Keratinocyte (primary cell): ENCODE results near the gene GABRQ. TPM values are rescaled to one million over a fixed set of nuclear protein-coding genes. Genes with fewer than 3 reads are reported as not detected.

ENCODE experiments used
- DNase-seq: peaks from one replicate; pipeline ENCODE4 v3.0.0-alpha.2; 2011; ENCODE audit warnings: low read depth, missing footprints, low spot score
- FAIRE-seq: peaks from 2 replicates; lab custom pipeline; 2011; peaks lifted over from hg19 to GRCh38; lab: Jason Lieb, UNC
- H2AFZ ChIP-seq: 2 replicates; pipeline ENCODE4 v1.6.0; 2012; ENCODE audit warnings: low read length, control low read depth, inconsistent platforms; ENCODE audit not compliant: control insufficient read depth
- H3K27ac ChIP-seq: 2 replicates; pipeline ENCODE4 v1.5.1; 2011; ENCODE audit warnings: low read length; ENCODE audit not compliant: control insufficient read depth, insufficient read depth
- H3K27me3 ChIP-seq: 3 replicates; pipeline ENCODE4 v1.6.0; 2011; ENCODE audit warnings: low read length; ENCODE audit not compliant: control insufficient read depth, insufficient read depth; ENCODE audit errors: extremely low read depth
- H3K36me3 ChIP-seq, 2 experiments: 2 replicates in 1 of 2; 3 replicates in 1 of 2; pipeline ENCODE4 v1.5.1; 2011; ENCODE audit warnings: low read length in 2 of 2, mild to moderate bottlenecking in 1 of 2; ENCODE audit not compliant: control insufficient read depth in 2 of 2, insufficient read depth in 2 of 2; ENCODE audit errors: extremely low read depth in 1 of 2
- H3K4me1 ChIP-seq: 3 replicates; pipeline ENCODE4 v1.5.1; 2011; ENCODE audit warnings: low read length; ENCODE audit not compliant: control insufficient read depth, insufficient read depth; ENCODE audit errors: extremely low read depth
- H3K4me2 ChIP-seq: 3 replicates; pipeline ENCODE4 v1.6.0; 2011; ENCODE audit warnings: low read depth, low read length; ENCODE audit not compliant: control insufficient read depth, insufficient read depth; ENCODE audit errors: extremely low read depth
- H3K4me3 ChIP-seq, 3 experiments: fragments of 200-600 bp in 1 of 3; sonication (generic) in 1 of 3; 2 replicates in 2 of 3; 3 replicates in 1 of 3; pipeline ENCODE4 v1.5.1; 2011 to 2016; ENCODE audit warnings: low read length in 3 of 3, mild to moderate bottlenecking in 3 of 3, control low read depth in 2 of 3, inconsistent platforms in 1 of 3, low read depth in 1 of 3, mixed read lengths in 1 of 3, mixed run types in 1 of 3, moderate library complexity in 1 of 3; ENCODE audit not compliant: control insufficient read depth in 2 of 3, insufficient read depth in 2 of 3; ENCODE audit errors: extremely low read depth in 1 of 3
- H3K79me2 ChIP-seq: 2 replicates; pipeline ENCODE4 v1.6.0; 2012; ENCODE audit warnings: low read length; ENCODE audit not compliant: control insufficient read depth, insufficient read depth
- H3K9ac ChIP-seq: 3 replicates; pipeline ENCODE4 v1.6.0; 2011; ENCODE audit warnings: low read length; ENCODE audit not compliant: control insufficient read depth, insufficient read depth; ENCODE audit errors: extremely low read depth
- H3K9me1 ChIP-seq: 3 replicates; pipeline ENCODE4 v1.6.0; 2011; ENCODE audit warnings: low read length; ENCODE audit not compliant: control insufficient read depth, insufficient read depth; ENCODE audit errors: extremely low read depth
- H3K9me3 ChIP-seq: 2 replicates; pipeline ENCODE4 v1.5.1; 2012; ENCODE audit warnings: low read depth, low read length; ENCODE audit not compliant: control insufficient read depth
- H4K20me1 ChIP-seq: 3 replicates; pipeline ENCODE4 v1.6.0; 2011; ENCODE audit warnings: low read length; ENCODE audit not compliant: control insufficient read depth, insufficient read depth; ENCODE audit errors: extremely low read depth
- CTCF ChIP-seq, 3 experiments: IDR thresholded peaks in 1 of 3; conservative IDR thresholded peaks in 1 of 3; optimal IDR thresholded peaks in 1 of 3; 2 replicates in 2 of 3; 3 replicates in 1 of 3; pipeline versions ENCODE3 to v1.5.1; 2011; ENCODE audit warnings: low read length in 3 of 3, mild to moderate bottlenecking in 3 of 3, moderate library complexity in 2 of 3, control low read depth in 1 of 3, inconsistent platforms in 1 of 3; ENCODE audit not compliant: insufficient read depth in 2 of 3; ENCODE audit errors: extremely low read depth in 1 of 3
- EZH2 ChIP-seq: IDR thresholded peaks from one replicate; pipeline ENCODE4 v1.6.1; 2012; ENCODE audit warnings: inconsistent platforms, mild to moderate bottlenecking, low read length, moderate library complexity
- dilution Hi-C: fragments of 300-500 bp; cut with MboI; formaldehyde crosslinking; loops from one replicate; pipeline ENCODE4 v1.7.0; 2020; ENCODE audit warnings: low sequenced_read_pairs; ENCODE audit not compliant: extremely low pct_ligation_motif_present
- polyA plus RNA-seq, 5 experiments: library from polyadenylated mRNA; depleted of rRNA in 3 of 5; stranded (reverse) in 3 of 5; stranded (forward) in 1 of 5; unstranded in 1 of 5; fragments of >200 nt; gene quantifications; 1 replicate in 1 of 5; 2 replicates in 3 of 5; 3 replicates in 1 of 5; pipeline versions ENCODE4 v1.2.1 to v1.2.3, GENCODE V29; 2011 to 2012; ENCODE audit warnings: missing spikeins in 2 of 5, low read depth in 1 of 5, low replicate concordance in 1 of 5

The GABRQ gene
- polyA plus RNA-seq, 1 donor (not counting 4 experiments of a cell fraction or from before 2014, with no cell fraction given): 0.08 TPM

GRCh38 chrX:152632445-152633097 is 5.1 kb upstream of the GABRQ start:
- no peak overlapping the region for H3K4me2 ChIP-seq
- no peaks in the 10 kb centered on the region for H3K36me3 ChIP-seq
- H3K4me1 ChIP-seq: no peaks in the 10 kb centered on the region
- dilution Hi-C loops: loop anchor here (25.0 kb wide), 1 partner anchor 895 kb away; the partner anchor contains the start of gene CNGA2
- H3K9me3 ChIP-seq: no peaks in the 10 kb centered on the region
- H4K20me1 ChIP-seq: no peaks in the 10 kb centered on the region
- TF ChIP-seq EZH2 (no peak), CTCF (optimal IDR thresholded peaks at IDR 0.05 in 1 of 3, IDR thresholded peaks at IDR 0.05 in 1 of 3, conservative IDR thresholded peaks at IDR 0.05 in 1 of 3; ENCODE audit: extremely low read depth in 1 of 3, insufficient read depth in 2 of 3, low read length in 3 of 3) (peak; percentile 59 to 80 (median 76))
- no peak overlapping the region for H3K4me3 ChIP-seq
- no peaks in the 10 kb centered on the region for H3K9me1 ChIP-seq
- DNase-seq (no peak), FAIRE-seq (no peak)
- no peak overlapping the region for H2AFZ ChIP-seq
- H3K9ac ChIP-seq: no peak overlapping the region
- H3K27ac ChIP-seq: no peak overlapping the region
- H3K27me3 ChIP-seq: peaks cover 5% of the 10 kb centered on the region
- H3K79me2 ChIP-seq: no peaks in the 10 kb centered on the region

GRCh38 chrX:152635941-152636340 is 1.8 kb upstream of the GABRQ start:
- H3K9ac ChIP-seq: no peak overlapping the region
- H3K36me3 ChIP-seq: no peaks in the 10 kb centered on the region
- peak; percentile 61 to 68 (median 67) for TF ChIP-seq CTCF (optimal IDR thresholded peaks at IDR 0.05 in 1 of 3, IDR thresholded peaks at IDR 0.05 in 1 of 3, conservative IDR thresholded peaks at IDR 0.05 in 1 of 3; ENCODE audit: extremely low read depth in 1 of 3, insufficient read depth in 2 of 3, low read length in 3 of 3)
- no peak for TF ChIP-seq EZH2
- dilution Hi-C loops: loop anchor here (25.0 kb wide), 1 partner anchor 899 kb away; the partner anchor contains the start of gene CNGA2
- H4K20me1 ChIP-seq: no peaks in the 10 kb centered on the region
- no peaks in the 10 kb centered on the region for H3K9me1 ChIP-seq
- H2AFZ ChIP-seq: no peak overlapping the region
- H3K79me2 ChIP-seq: no peaks in the 10 kb centered on the region
- DNase-seq (no peak), FAIRE-seq (peak; percentile 36)
- H3K4me3 ChIP-seq: no peak overlapping the region
- peaks cover 7% of the 10 kb centered on the region for H3K4me1 ChIP-seq
- no peaks in the 10 kb centered on the region for H3K9me3 ChIP-seq
- no peak overlapping the region for H3K4me2 ChIP-seq
- no peak overlapping the region for H3K27ac ChIP-seq
- H3K27me3 ChIP-seq: peaks cover 22% of the 10 kb centered on the region
